Measurements from ENCODE around the gene SKA1.
"Not testable (repeated sequence)": the region's sequence is repeated elsewhere in the genome, so short reads cannot be mapped to it uniquely, and the experiment has no call there.

The SKA1 gene

GRCh38 chr18:50428531-50429206 is 53.8 kb downstream of the SKA1 start:
- in situ Hi-C loops (cut with MboI; ENCODE audit: low sequenced_read_pairs), result no loop called here

GRCh38 chr18:50429207-50429948 is 54.5 kb downstream of the SKA1 start:
- in situ Hi-C loops (cut with MboI; ENCODE audit: low sequenced_read_pairs), result no loop called here

GRCh38 chr18:50432915-50433314 is 58.1 kb downstream of the SKA1 start:
- in situ Hi-C loops (cut with MboI; ENCODE audit: low sequenced_read_pairs), result no loop called here

DNA sequence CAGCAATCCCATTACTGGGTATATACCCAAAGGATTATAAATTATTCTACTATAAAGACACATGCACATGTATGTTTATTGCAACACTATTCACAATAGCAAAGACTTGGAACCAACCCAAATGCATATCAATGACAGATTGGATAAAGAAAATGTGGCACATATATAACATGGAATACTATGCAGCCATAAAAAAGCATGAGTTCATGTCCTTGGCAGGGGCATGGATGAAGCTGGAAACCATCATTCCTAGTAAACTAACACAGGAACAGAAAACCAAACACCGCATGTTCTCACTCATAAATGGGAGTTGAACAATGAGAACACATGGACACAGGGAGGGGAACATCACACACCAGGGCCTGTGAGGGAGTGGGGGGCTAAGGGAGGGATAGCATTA is 61.9 kb downstream of the SKA1 start:
- in situ Hi-C loops (cut with MboI; ENCODE audit: low sequenced_read_pairs), result not testable (repeated sequence)

- in situ Hi-C loops (cut with MboI; ENCODE audit: low sequenced_read_pairs), result no loop called here
Observed at GRCh38 chr18:50439460-50440015, 64.7 kb downstream of the SKA1 start.

- in situ Hi-C loops (cut with MboI; ENCODE audit: low sequenced_read_pairs), result no loop called here
Observed at GRCh38 chr18:50441016-50441415, 66.2 kb downstream of the SKA1 start.

DNA sequence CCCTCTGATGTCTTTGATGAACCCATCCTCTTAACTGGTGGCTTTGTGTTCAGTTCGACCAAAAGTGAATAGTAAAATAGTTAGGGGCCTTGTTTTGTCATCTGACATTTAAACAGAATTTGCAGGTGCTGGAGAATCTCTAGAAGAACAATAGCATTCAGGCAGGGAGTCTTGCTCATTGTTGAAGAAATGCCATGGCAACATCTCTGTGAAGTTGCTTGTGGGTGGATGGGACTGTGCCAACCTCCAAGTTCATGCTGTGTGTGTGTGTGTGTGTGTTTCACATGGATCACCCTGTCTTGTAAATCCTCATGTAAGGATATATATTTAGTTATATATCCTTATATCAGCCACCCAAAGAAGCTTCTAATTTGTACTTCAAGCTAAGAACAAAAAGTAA is 66.7 kb downstream of the SKA1 start:
- in situ Hi-C loops (cut with MboI; ENCODE audit: low sequenced_read_pairs), result no loop called here
